ENCODE results near the gene SHMT2. TPM values are rescaled to one million over a fixed set of nuclear protein-coding genes. Genes with fewer than 3 reads are reported as not detected.

Gene SHMT2
- total RNA-seq, 4 donors from 2014 or later: 41.3 to 107 (median 46.4) TPM

- intact Hi-C loops (cut with DNase I; ENCODE audit: low total_unique reads) (no loop called here), in situ Hi-C loops (cut with MboI; ENCODE audit: low sequenced_read_pairs in 4 of 4) (no loop called here)
- Histone ChIP-seq H3K27ac (peak overlapping the region; percentile 41 to 82 (median 55)), H3K36me3 (peaks cover 0 to 18% of the 10 kb centered on the region in 2 donors), H3K4me1 (peaks cover 20 to 35% of the 10 kb centered on the region in 2 donors), H3K9me3 (no peaks in the 10 kb centered on the region), H3K27me3 (peaks cover 17 to 21% (median 19%) of the 10 kb centered on the region in 3 donors), H3K4me3 (peak overlapping the region; percentile 6 to 43 (median 22))
- no peak for ATAC-seq
- TF ChIP-seq CTCF (IDR thresholded peaks at IDR 0.05 in 4 of 5, conservative IDR thresholded peaks at IDR 0.05 in 1 of 5) (no peak), POLR2A (IDR thresholded peaks at IDR 0.05) (no peak)
- no peak for DNase-seq
These were observed 7.5 kb downstream of the SHMT2 start for GRCh38 chr12:57236925-57237595.

DNA sequence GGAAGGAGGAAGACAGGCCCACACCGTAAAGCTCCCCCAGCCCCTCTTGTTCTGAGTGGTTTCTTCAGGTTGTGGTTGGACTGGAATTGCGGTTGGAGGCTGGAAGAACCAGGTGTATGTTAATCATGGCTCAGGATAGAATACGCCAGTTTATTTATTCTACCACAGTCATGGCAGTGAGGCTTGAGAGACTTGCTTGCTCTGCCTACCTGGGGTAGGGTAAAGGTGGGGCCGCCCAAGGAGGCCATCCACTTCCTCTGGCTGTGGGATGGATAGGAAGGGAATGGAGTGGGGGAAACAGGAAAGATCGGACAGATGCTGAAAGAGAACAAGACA, 8.1 kb downstream of the SHMT2 start:
- DNase-seq: no peak
- no peak for ATAC-seq
- H3K4me3 ChIP-seq: peak overlapping the region in 1 of 4 donors; percentile 69
- H3K36me3 ChIP-seq: peaks cover 0 to 15% of the 10 kb centered on the region in 2 donors
- intact Hi-C loops (cut with DNase I; ENCODE audit: low total_unique reads) (no loop called here), in situ Hi-C loops (cut with MboI; ENCODE audit: low sequenced_read_pairs in 4 of 4) (no loop called here)
- H3K9me3 ChIP-seq: no peaks in the 10 kb centered on the region
- H3K27ac ChIP-seq: peak overlapping the region in 2 of 4 donors; percentile 68 to 82
- peaks cover 17 to 21% (median 19%) of the 10 kb centered on the region in 3 donors for H3K27me3 ChIP-seq
- H3K4me1 ChIP-seq: peaks cover 23 to 40% of the 10 kb centered on the region in 2 donors
- no peak for TF ChIP-seq POLR2A (IDR thresholded peaks at IDR 0.05)
- no peak for TF ChIP-seq CTCF (IDR thresholded peaks at IDR 0.05 in 4 of 5, conservative IDR thresholded peaks at IDR 0.05 in 1 of 5)

- H3K4me1 ChIP-seq: peaks cover 29 to 46% of the 10 kb centered on the region in 2 donors
- in situ Hi-C loops (cut with MboI; ENCODE audit: low sequenced_read_pairs in 4 of 4): no loop called here
These were observed 8.7 kb downstream of the SHMT2 start for GRCh38 chr12:57237932-57238853.

More at GRCh38 chr12:57237932-57238853, 8.7 kb downstream of the SHMT2 start:
- H3K36me3 ChIP-seq: peaks cover 0 to 9% of the 10 kb centered on the region in 2 donors
- no peaks in the 10 kb centered on the region for H3K9me3 ChIP-seq
- TF ChIP-seq CTCF (IDR thresholded peaks at IDR 0.05 in 4 of 5, conservative IDR thresholded peaks at IDR 0.05 in 1 of 5) (no peak), POLR2A (IDR thresholded peaks at IDR 0.05) (no peak)
- ATAC-seq (no peak), DNase-seq (no peak)
- H3K27ac ChIP-seq: peak overlapping the region in 2 of 4 donors; percentile 68 to 82
- intact Hi-C loops (cut with DNase I; ENCODE audit: low total_unique reads): no loop called here
- peak overlapping the region; percentile 47 to 69 (median 60) for H3K4me3 ChIP-seq
- peaks cover 19 to 21% (median 20%) of the 10 kb centered on the region in 3 donors for H3K27me3 ChIP-seq

Measured in gastrocnemius medialis (tissue), 4 donors.